ENCODE measurements around the gene PTPRT.
A peak's percentile ranks its signal among the peaks of the same experiment; 100 is the strongest.

GRCh38 chr20:42118001-42118400, 1071.7 kb downstream of the PTPRT start:
- TF ChIP-seq ATF2 (tag by site-specific recombination; IDR thresholded peaks at IDR 0.05; ENCODE audit: low read depth) (peak; percentile 64), ZNF514 (tag by site-specific recombination; IDR thresholded peaks at IDR 0.05) (no peak), ZEB2 (tag by site-specific recombination; IDR thresholded peaks at IDR 0.05) (no peak), ZNF639 (tag by site-specific recombination; IDR thresholded peaks at IDR 0.05) (no peak), ZNF624 (tag by site-specific recombination; IDR thresholded peaks at IDR 0.05) (no peak), ZSCAN23 (tag by site-specific recombination; IDR thresholded peaks at IDR 0.05) (no peak), ZNF121 (tag by site-specific recombination; IDR thresholded peaks at IDR 0.05) (no peak), ZBTB17 (tag by site-specific recombination; IDR thresholded peaks at IDR 0.05) (no peak), ZNF292 (tag by site-specific recombination; IDR thresholded peaks at IDR 0.05; ENCODE audit: borderline replicate concordance, low read depth) (no peak), ZNF571 (tag by site-specific recombination; IDR thresholded peaks at IDR 0.05) (no peak), CTCF (tag by site-specific recombination; IDR thresholded peaks at IDR 0.05) (no peak), MYNN (tag by site-specific recombination; IDR thresholded peaks at IDR 0.05; ENCODE audit: borderline replicate concordance) (no peak), ZNF221 (tag by site-specific recombination; IDR thresholded peaks at IDR 0.05; ENCODE audit: borderline replicate concordance) (no peak)
